OCI-LY1 (cell line): ENCODE results near the gene ANXA6.

ENCODE experiments used
- H2AFZ ChIP-seq: fragments of 200-600 bp; sonication (generic), shearing (Covaris generic); 2 replicates; pipeline ENCODE4 v1.6.0; 2014; ENCODE audit warnings: antibody characterized with exemption, mild to moderate bottlenecking, low read length
- H3F3A ChIP-seq: fragments of 200-600 bp; sonication (generic), shearing (Covaris generic); 2 replicates; pipeline ENCODE4 v1.6.0; 2014; ENCODE audit warnings: mild to moderate bottlenecking, antibody characterized with exemption, low read length, moderate library complexity; ENCODE audit not compliant: insufficient read depth
- H3K27ac ChIP-seq: fragments of 200-600 bp; sonication (generic); 2 replicates; pipeline ENCODE4 v1.5.1; 2014; ENCODE audit warnings: low read length, mixed run types, mild to moderate bottlenecking, low read depth; ENCODE audit not compliant: poor library complexity, severe bottlenecking
- H3K27me3 ChIP-seq: fragments of 200-600 bp; sonication (generic); 2 replicates; pipeline ENCODE4 v1.6.0; 2014; ENCODE audit warnings: antibody characterized with exemption, mild to moderate bottlenecking, low read length, moderate library complexity; ENCODE audit not compliant: insufficient read depth
- H3K36me3 ChIP-seq: fragments of 200-600 bp; sonication (generic); 2 replicates; pipeline ENCODE4 v1.6.1; 2014; ENCODE audit warnings: mild to moderate bottlenecking, antibody characterized with exemption, low read length, moderate library complexity, mixed read lengths; ENCODE audit not compliant: insufficient read depth
- H3K4me1 ChIP-seq: fragments of 200-600 bp; sonication (generic); 2 replicates; pipeline ENCODE4 v1.5.1; 2014; ENCODE audit warnings: mild to moderate bottlenecking, low read length, moderate library complexity; ENCODE audit not compliant: insufficient read depth, severe bottlenecking
- H3K4me2 ChIP-seq: fragments of 200-600 bp; sonication (generic), shearing (Covaris generic); 2 replicates; pipeline ENCODE4 v1.6.1; 2014; ENCODE audit warnings: low read length
- H3K4me3 ChIP-seq: fragments of 200-600 bp; sonication (generic); 2 replicates; pipeline ENCODE4 v1.5.1; 2014; ENCODE audit warnings: low read length, low read depth, mild to moderate bottlenecking, mixed read lengths; ENCODE audit not compliant: poor library complexity, severe bottlenecking
- H3K79me2 ChIP-seq: fragments of 200-600 bp; shearing (Covaris generic); 2 replicates; pipeline ENCODE4 v1.6.1; 2016; ENCODE audit warnings: mixed run types, low read length, mixed read lengths; ENCODE audit not compliant: insufficient read depth
- H3K9ac ChIP-seq: fragments of 200-600 bp; sonication (generic), shearing (Covaris generic); 2 replicates; pipeline ENCODE4 v1.6.1; 2014; ENCODE audit warnings: mild to moderate bottlenecking, low read length, mixed read lengths
- H3K9me2 ChIP-seq: fragments of 200-600 bp; sonication (generic), shearing (Covaris generic); 2 replicates; pipeline ENCODE4 v1.6.1; 2014; ENCODE audit warnings: low read depth, mild to moderate bottlenecking, low read length, mixed read lengths
- H3K9me3 ChIP-seq: fragments of 200-600 bp; shearing (Covaris generic); 2 replicates; pipeline ENCODE4 v1.6.1; 2014; ENCODE audit warnings: low read length, mixed read lengths
- H4K20me1 ChIP-seq: fragments of 200-600 bp; sonication (generic), shearing (Covaris generic); 2 replicates; pipeline ENCODE4 v1.6.0; 2016; ENCODE audit warnings: mild to moderate bottlenecking, low read length; ENCODE audit not compliant: insufficient read depth
- EZH2 ChIP-seq: fragments of 200-600 bp; sonication (generic), shearing (Covaris generic); IDR thresholded peaks from 2 replicates; pipeline ENCODE4 v1.8.0; 2017; ENCODE audit warnings: borderline replicate concordance, mixed run types, mild to moderate bottlenecking, antibody characterized with exemption, low read length, moderate library complexity, mixed read lengths
- TF ChIP-seq, protein P1 (sequence below): fragments of 200-600 bp; sonication (generic), shearing (Covaris generic); IDR thresholded peaks from 2 replicates; pipeline ENCODE4 v1.5.1; 2017; ENCODE audit warnings: mild to moderate bottlenecking, antibody characterized with exemption, low read length, moderate library complexity, mixed read lengths

ANXA6 gene

DNA sequence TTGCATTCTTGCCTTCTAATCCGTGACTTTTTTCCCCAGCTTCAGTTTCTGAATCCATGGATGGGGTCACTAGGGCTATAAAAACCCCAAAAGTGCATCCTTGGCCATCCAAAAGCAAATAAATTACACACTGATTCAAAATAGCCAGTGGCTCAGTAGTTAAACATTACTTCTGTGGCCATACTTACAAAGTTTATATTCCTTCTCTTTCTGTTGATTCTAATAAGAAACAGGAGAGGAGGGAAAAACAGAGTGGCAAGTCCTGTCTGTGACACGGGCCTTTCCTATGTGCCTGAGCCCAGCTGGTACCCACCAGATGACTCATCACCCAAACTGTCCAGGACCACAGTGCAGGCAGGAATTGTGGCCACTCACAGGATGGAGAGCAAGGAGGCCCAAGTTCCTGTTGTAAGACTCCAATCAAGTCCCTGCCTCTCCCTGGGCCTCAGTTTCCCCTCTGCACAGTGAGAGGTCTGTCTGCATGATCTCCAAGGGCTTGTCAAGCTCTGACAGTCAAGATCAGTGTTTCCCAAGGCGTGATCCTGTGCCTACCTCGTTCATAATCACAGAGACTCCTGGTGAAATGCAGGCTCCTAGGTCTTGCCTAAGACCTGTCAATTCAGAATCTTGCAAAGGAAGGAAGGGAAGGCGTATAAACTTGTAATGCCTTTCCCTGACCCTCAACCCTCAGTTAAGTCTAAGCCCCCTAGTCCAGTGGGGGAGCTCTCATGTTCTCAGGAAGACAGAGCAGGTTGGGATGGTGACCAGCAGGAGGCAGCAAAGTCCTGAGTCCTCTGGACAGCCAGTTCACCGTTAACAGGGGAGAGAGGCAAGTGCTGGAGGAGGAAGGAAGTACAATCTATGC, 106.3 kb downstream of the ANXA6 start:
- no peak overlapping the region for H3K4me2 ChIP-seq
- TF ChIP-seq, protein P1, sequence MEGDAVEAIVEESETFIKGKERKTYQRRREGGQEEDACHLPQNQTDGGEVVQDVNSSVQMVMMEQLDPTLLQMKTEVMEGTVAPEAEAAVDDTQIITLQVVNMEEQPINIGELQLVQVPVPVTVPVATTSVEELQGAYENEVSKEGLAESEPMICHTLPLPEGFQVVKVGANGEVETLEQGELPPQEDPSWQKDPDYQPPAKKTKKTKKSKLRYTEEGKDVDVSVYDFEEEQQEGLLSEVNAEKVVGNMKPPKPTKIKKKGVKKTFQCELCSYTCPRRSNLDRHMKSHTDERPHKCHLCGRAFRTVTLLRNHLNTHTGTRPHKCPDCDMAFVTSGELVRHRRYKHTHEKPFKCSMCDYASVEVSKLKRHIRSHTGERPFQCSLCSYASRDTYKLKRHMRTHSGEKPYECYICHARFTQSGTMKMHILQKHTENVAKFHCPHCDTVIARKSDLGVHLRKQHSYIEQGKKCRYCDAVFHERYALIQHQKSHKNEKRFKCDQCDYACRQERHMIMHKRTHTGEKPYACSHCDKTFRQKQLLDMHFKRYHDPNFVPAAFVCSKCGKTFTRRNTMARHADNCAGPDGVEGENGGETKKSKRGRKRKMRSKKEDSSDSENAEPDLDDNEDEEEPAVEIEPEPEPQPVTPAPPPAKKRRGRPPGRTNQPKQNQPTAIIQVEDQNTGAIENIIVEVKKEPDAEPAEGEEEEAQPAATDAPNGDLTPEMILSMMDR: peak; percentile 95
- TF ChIP-seq EZH2: no peak
- no peaks in the 10 kb centered on the region for H3K79me2 ChIP-seq
- no peaks in the 10 kb centered on the region for H3F3A ChIP-seq
- no peak overlapping the region for H3K27ac ChIP-seq
- H3K36me3 ChIP-seq: peaks cover 93% of the 10 kb centered on the region
- H3K4me3 ChIP-seq: no peak overlapping the region
- no peaks in the 10 kb centered on the region for H3K27me3 ChIP-seq
- H3K9me2 ChIP-seq: no peaks in the 10 kb centered on the region
- H3K4me1 ChIP-seq: peaks cover 12% of the 10 kb centered on the region
- no peak overlapping the region; the same call in 1 of the 2 replicates for H3K9ac ChIP-seq
- no peaks in the 10 kb centered on the region for H4K20me1 ChIP-seq
- no peaks in the 10 kb centered on the region for H3K9me3 ChIP-seq
- no peak overlapping the region for H2AFZ ChIP-seq
